Posterior cingulate gyrus (tissue), 11 donors: Measurements from ENCODE around the gene BUB1.
"Not testable (repeated sequence)": the region's sequence is repeated elsewhere in the genome, so short reads cannot be mapped to it uniquely, and the experiment has no call there.

ENCODE experiments used
- DNase-seq, 10 donors: peaks; one replicate each; pipeline versions ENCODE4 v3.0.0 to v3.0.0-alpha.2; 2020 to 2021; ENCODE audit warnings: mixed read lengths in 3 of 10
- intact Hi-C: fragments of 100-400 bp; cut with DNase I; formaldehyde crosslinking; loops from one replicate; pipeline ENCODE4 v1.15.1; 2023

BUB1 gene

GRCh38 chr2:110677530-110678456 is at the start of gene BUB1:
TSS of gene BUB1 (minus strand) at chr2:110678063. CDS start at chr2:110677995, 68 bp downstream.
- DNase-seq: peak; percentile 92 to 99 (median 96)
- intact Hi-C loops: no loop called here

- DNase-seq: no peak
- intact Hi-C loops: no loop called here
Measured at GRCh38 chr2:110726285-110726684, 48.4 kb upstream of the BUB1 start.

DNA sequence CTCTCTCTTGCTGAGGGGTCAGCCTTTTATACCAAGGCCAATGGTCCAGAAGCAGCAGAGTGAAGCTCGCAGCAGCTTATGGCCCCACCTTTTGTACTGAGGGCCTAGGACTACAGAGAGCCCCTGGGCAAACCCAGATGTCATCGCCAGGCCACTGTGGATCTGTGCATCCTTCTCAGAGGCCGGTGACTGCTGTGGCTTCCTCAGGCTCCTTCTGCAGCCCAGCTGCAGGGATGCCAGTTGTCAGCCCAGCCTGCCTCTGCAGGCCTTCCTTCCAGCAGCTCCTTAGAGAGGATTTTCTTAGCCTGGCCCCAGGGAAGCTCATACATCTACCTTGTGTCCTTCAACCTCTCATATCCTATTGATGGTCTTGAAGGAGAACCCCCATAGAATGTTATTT is 48.0 kb upstream of the BUB1 start:
- no peak for DNase-seq
- intact Hi-C loops: no loop called here

DNA sequence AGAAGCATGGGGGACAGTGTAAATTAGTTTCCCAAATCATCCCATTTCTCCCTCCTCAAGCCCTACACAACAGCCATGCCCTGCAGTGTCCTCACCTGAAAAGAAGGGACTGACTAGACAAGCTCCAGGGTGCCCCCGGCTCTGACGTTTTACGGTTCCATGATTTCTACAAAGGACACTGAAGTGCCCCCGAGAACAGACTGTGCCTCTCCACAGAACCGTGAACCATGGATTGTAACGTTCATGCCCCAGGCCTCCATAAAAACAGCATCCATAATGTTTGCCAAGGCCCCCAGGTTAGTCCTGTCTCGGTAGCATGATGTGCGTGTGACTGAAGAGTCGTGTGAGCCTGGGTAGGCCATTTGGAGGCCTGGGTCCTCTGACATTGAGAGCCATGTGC is 47.5 kb upstream of the BUB1 start:
- intact Hi-C loops: no loop called here
- DNase-seq: no peak

- no peak for DNase-seq
- intact Hi-C loops: no loop called here
Measured at GRCh38 chr2:110724820-110725219, 47.0 kb upstream of the BUB1 start.

GRCh38 chr2:110720547-110720946 is 42.7 kb upstream of the BUB1 start:
- intact Hi-C loops: no loop called here

GRCh38 chr2:110718990-110719389 is 41.1 kb upstream of the BUB1 start:
- intact Hi-C loops: no loop called here
- no peak for DNase-seq

More at GRCh38 chr2:110720547-110720946, 42.7 kb upstream of the BUB1 start:
- no peak for DNase-seq

- DNase-seq: no peak
- intact Hi-C loops: no loop called here
Measured at GRCh38 chr2:110718382-110718781, 40.5 kb upstream of the BUB1 start.

GRCh38 chr2:110717734-110718133 is 39.9 kb upstream of the BUB1 start:
- no peak for DNase-seq
- intact Hi-C loops: no loop called here

GRCh38 chr2:110716959-110717645 is 39.2 kb upstream of the BUB1 start:
- no peak for DNase-seq
- intact Hi-C loops: no loop called here

GRCh38 chr2:110714452-110715224 is 36.8 kb upstream of the BUB1 start:
- intact Hi-C loops: no loop called here
- no peak for DNase-seq

DNA sequence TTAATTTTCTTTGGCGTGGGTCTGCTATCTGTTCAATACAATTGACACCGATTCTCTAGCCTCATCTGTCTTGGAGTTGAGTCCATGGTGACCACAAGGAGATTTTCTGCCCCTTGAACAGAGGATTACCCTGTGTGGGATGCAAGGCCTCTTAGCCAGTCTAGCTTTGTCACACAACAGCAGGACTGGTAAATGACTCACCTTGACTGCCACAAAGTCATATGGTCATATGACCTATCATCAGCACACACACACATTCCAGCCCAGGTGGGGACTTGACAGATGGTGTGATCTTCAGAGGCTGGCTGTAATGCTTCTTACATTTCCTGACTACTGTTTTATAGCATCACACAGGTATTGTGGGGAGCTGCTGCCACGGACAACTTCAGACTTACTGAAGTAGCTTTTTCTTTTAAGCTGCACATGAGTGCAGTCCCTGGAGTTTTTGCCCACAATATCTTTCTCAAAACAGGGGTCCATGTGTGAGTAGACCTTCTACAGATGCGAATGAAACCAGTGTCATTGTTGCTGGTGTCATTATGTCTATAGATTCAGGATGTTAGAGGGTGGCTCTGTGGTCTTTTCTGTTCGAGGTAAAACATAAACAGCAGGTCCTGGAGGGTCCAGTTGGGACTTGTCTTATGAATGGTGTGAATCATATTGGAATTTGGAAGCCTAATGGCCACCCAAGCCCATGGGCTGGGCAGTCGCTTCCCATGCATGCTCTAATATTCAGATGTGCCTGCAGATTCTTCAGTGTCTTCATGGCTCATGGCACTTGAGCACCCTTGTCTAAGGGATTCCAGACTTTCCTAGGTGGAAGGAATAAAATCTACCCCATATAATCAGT is 35.9 kb upstream of the BUB1 start:
- DNase-seq: no peak
- intact Hi-C loops: no loop called here

DNA sequence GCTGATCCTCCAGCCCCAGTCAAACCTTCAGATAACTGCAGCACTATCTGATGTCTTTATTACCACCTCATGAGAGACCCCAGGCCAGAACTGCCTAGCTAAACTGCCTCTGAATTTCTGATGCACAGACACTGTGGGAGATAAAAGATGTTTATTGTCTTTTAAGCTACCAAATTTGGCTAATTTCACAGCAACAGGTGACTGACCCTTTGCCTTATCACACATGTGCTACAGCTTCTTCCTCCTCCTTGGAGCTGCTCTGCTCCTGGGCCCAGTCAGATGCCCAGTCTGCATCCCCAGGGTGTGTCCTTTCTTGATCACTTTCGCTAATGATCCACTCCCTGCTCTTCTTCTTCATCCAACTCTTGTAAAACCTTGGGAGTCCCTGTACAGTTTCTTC is 34.9 kb upstream of the BUB1 start:
- no peak for DNase-seq
- intact Hi-C loops: no loop called here

- intact Hi-C loops: no loop called here
- no peak for DNase-seq
Measured at GRCh38 chr2:110708455-110708854, 30.6 kb upstream of the BUB1 start.

DNA sequence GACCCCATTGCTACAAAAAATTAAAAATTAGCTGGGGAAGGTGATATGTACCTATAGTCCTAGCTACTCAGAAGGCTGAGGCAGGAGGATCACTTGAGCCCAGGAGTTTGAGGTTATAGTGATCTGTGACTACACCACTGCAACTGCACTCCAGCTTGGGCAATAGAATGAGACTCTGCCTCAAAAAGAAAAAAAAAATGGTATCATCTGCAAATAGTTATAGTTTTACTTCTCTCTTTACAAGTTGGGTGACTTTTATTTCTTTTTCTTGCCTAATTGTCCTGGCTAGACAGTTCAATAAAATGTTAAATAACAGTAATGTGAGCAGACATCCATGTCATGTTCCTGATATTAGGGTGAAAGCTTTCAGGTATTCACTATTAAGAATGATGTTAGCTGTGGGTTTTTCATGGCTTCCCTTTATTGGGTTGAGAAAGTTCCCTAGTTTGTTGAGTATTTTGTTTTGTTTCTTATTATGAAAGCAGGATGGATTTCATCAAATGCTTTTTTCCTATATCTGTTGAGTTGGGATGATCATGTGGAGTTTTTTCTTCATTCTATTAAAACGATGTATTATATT is 29.6 kb upstream of the BUB1 start:
- DNase-seq: no peak
- intact Hi-C loops: no loop called here

- intact Hi-C loops: no loop called here
Measured at GRCh38 chr2:110702514-110703380, 24.9 kb upstream of the BUB1 start.

DNA sequence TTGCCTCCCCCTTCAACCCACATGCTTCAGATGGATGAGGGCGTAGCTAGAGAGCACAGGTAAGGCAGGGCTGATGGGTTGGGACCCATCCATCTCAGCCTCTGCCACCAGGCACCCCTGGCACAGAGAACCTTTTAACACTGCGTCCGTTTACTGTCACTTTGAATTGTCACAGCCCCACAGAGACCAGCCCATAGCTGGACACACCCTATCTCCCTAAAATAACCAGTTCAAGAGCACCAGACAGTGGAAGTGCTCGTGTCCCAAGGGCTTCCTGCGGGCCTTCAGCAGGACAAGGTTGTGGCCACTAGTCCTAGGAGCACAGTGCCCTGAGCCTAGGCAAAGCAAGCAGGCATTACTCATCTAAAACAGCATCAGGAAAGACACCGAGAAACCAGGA is 20.4 kb upstream of the BUB1 start:
- DNase-seq, intact Hi-C loops: not testable (repeated sequence)

More at GRCh38 chr2:110702514-110703380, 24.9 kb upstream of the BUB1 start:
- no peak for DNase-seq

DNA sequence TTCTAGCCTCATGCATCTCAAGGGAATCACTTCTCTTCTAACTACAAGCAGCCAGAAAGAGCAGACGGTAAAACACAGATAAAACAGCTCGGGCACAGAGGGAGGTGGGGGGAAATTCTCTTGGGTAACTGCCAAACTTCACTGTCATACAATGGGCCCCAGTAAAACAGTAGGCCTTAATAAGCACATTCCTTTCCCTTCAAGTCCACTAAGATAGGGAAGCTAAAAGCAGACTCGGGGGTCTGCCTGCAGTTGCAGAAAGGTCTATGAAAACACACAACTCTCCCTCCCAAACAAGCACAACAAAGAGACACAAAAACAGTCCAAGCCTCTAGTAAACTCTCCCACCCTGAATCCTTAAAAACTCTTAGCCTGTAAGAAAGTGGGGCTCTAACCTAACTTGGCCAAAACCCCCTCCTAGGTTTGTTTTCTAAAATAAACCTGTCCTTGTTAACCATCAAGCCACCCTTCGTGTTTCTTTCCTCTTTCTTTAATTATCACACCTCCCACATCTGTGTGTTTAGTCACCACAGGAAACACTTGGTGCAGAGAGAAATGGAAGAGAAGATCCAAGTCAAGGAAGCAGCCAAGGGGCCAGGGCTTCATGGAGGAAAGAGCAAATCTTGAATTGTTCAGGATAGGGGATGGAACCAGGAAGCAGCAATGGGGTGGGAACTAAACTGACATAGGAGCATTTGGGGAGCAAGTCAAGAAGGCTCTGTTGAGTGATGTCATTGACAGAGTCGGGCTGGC is 17.5 kb upstream of the BUB1 start:
- DNase-seq, intact Hi-C loops: not testable (repeated sequence)
